GM13977 (cell line): ENCODE results near the gene TMEM266.
A peak's percentile ranks its signal among the peaks of the same experiment; 100 is the strongest.

Source experiments
- DNase-seq: peaks from one replicate; pipeline ENCODE4 v3.0.0; 2012; ENCODE audit warnings: low spot score
- in situ Hi-C: fragments of 300-500 bp; cut with MboI; formaldehyde crosslinking; loops from one replicate; pipeline ENCODE4 v1.12.0; 2022; ENCODE audit warnings: low sequenced_read_pairs, low pct_unique_long_range_greater_than_20kb, mixed read lengths, inconsistent platforms; ENCODE audit not compliant: unreplicated experiment
- TF ChIP-seq, protein P1 (sequence below): IDR thresholded peaks from 2 replicates; pipeline ENCODE4 v1.5.1; 2012; ENCODE audit warnings: mild to moderate bottlenecking, control low read depth; ENCODE audit not compliant: insufficient read depth; ENCODE audit errors: extremely low read depth, missing control alignments

The TMEM266 gene

DNA sequence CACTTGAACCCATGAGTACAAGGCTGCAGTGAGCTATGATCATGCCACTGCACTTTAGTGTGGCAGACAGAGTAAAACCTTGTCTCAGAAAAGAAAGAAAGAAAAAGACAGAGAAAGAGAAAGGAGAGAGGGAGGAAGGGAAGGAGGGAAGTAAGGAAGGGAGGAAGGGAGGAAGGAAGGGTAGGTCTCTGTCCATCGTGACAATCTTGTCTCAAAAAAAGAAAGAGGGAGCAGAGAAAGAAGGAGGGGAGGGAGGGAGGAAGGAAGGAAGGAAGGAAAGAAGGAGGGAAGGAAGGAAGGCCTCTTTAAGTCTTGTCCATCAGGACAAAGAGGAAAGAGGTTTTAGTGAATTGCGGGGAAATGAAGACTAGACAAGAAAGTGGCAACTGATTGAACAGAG lies 129.3 kb downstream of the TMEM266 start:
- in situ Hi-C loops, result no loop called here
- DNase-seq, result no peak
- TF ChIP-seq, protein P1, sequence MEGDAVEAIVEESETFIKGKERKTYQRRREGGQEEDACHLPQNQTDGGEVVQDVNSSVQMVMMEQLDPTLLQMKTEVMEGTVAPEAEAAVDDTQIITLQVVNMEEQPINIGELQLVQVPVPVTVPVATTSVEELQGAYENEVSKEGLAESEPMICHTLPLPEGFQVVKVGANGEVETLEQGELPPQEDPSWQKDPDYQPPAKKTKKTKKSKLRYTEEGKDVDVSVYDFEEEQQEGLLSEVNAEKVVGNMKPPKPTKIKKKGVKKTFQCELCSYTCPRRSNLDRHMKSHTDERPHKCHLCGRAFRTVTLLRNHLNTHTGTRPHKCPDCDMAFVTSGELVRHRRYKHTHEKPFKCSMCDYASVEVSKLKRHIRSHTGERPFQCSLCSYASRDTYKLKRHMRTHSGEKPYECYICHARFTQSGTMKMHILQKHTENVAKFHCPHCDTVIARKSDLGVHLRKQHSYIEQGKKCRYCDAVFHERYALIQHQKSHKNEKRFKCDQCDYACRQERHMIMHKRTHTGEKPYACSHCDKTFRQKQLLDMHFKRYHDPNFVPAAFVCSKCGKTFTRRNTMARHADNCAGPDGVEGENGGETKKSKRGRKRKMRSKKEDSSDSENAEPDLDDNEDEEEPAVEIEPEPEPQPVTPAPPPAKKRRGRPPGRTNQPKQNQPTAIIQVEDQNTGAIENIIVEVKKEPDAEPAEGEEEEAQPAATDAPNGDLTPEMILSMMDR, result no peak

DNA sequence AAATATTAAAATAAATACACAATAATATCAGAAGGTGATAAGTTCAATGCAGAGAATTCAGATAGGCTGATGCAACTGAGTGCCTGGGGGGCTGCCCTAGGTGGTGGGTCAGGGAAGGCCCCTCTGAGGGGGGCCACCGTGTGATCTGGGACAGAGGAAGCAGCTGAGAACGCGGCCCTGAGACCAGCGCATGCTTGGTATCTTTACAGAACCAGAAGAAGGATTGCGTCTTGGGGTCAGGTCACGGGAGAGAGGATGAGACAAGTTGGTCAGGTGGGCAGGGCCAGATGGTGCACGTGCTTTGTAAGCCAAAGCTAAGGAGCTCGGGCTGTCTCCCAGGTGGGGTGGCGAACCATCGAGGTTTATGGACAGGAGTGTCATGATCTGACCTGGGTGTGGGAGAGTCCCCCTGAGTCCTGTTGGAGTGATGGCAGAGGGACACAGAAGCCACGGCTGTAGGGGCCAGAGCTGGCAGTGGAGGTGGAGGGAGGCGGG lies 130.3 kb downstream of the TMEM266 start:
- in situ Hi-C loops, result no loop called here
- TF ChIP-seq, protein P1, result no peak
- DNase-seq, result no peak

- DNase-seq, result peak; percentile 95
- TF ChIP-seq, protein P1, result peak; percentile 96
- in situ Hi-C loops, result no loop called here
Measured at GRCh38 chr15:76190751-76191538, 131.2 kb downstream of the TMEM266 start.

- in situ Hi-C loops, result no loop called here
- DNase-seq, result no peak
- TF ChIP-seq, protein P1, result no peak
Measured at GRCh38 chr15:76191539-76192244, 131.9 kb downstream of the TMEM266 start.

GRCh38 chr15:76192715-76193114 lies 132.9 kb downstream of the TMEM266 start:
- in situ Hi-C loops, result no loop called here

DNA sequence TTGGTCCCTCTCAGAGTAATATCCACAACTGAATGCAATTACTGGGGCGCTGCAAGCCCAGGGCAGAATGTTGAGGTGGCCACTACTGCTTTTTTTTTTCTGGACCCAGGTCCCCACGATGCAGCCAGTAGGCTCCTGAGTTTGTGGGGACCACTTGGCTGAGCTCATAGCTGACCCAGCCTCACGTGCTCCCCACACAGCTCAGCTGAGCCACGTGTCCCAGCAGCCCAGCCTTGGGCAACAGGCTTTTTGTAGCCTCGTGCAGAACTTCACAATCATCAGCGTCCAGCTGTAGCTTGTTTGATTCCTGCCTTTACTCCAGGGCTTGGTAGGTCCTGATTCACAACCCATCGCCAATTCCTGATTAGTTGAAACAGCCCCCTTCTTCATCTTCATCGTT lies 134.1 kb downstream of the TMEM266 start:
- in situ Hi-C loops, result no loop called here

More at GRCh38 chr15:76192715-76193114, 132.9 kb downstream of the TMEM266 start:
- no peak for DNase-seq
- TF ChIP-seq, protein P1, result no peak

More for the DNA sequence above, 134.1 kb downstream of the TMEM266 start:
- no peak for DNase-seq
- TF ChIP-seq, protein P1, result no peak
